Measurements from ENCODE around the gene CRY2.
"Not testable (repeated sequence)": the region's sequence is repeated elsewhere in the genome, so short reads cannot be mapped to it uniquely, and the experiment has no call there.

The CRY2 gene

GRCh38 chr11:45846974-45847910 lies at the start of gene CRY2:
Gene CRY2, plus strand, starts transcription at chr11:45847475. Its CDS starts 16 bp downstream, at chr11:45847491.
- DNase-seq (ENCODE audit: low read depth in 4 of 4, low spot score in 1 of 4): peak; percentile 96 to 99 (median 99)

- DNase-seq (ENCODE audit: low read depth in 4 of 4, low spot score in 1 of 4): no peak
Measured at GRCh38 chr11:45798793-45799441, 48.4 kb upstream of the CRY2 start.

GRCh38 chr11:45799562-45799961 lies 47.7 kb upstream of the CRY2 start:
- DNase-seq (ENCODE audit: low read depth in 4 of 4, low spot score in 1 of 4): no peak

GRCh38 chr11:45800261-45800660 lies 47.0 kb upstream of the CRY2 start:
- DNase-seq (ENCODE audit: low read depth in 4 of 4, low spot score in 1 of 4): no peak

GRCh38 chr11:45801723-45802315 lies 45.5 kb upstream of the CRY2 start:
- DNase-seq (ENCODE audit: low read depth in 4 of 4, low spot score in 1 of 4): no peak

GRCh38 chr11:45802531-45803317 lies 44.6 kb upstream of the CRY2 start:
- no peak for DNase-seq (ENCODE audit: low read depth in 4 of 4, low spot score in 1 of 4)

- DNase-seq (ENCODE audit: low read depth in 4 of 4, low spot score in 1 of 4): peak in 3 of 4 experiments; percentile 23 to 52 (median 42)
Measured at GRCh38 chr11:45803971-45804760, 43.1 kb upstream of the CRY2 start.

GRCh38 chr11:45804761-45805304 lies 42.4 kb upstream of the CRY2 start, which contains the start of gene SLC35C1:
Gene SLC35C1, plus strand, starts transcription at chr11:45805149. Its CDS starts 653 bp downstream, at chr11:45805802.
- peak; percentile 93 to 96 (median 94) for DNase-seq (ENCODE audit: low read depth in 4 of 4, low spot score in 1 of 4)

- peak in 1 of 4 experiments; percentile 18 for DNase-seq (ENCODE audit: low read depth in 4 of 4, low spot score in 1 of 4)
Measured at GRCh38 chr11:45805305-45806071, 41.8 kb upstream of the CRY2 start.

GRCh38 chr11:45806072-45806933 lies 41.0 kb upstream of the CRY2 start:
- DNase-seq (ENCODE audit: low read depth in 4 of 4, low spot score in 1 of 4): no peak

GRCh38 chr11:45806937-45807791 lies 40.1 kb upstream of the CRY2 start:
- no peak for DNase-seq (ENCODE audit: low read depth in 4 of 4, low spot score in 1 of 4)

- no peak for DNase-seq (ENCODE audit: low read depth in 4 of 4, low spot score in 1 of 4)
Measured at GRCh38 chr11:45807792-45808238, 39.5 kb upstream of the CRY2 start.

- DNase-seq (ENCODE audit: low read depth in 4 of 4, low spot score in 1 of 4): not testable (repeated sequence)
Measured at GRCh38 chr11:45808427-45808826, 38.8 kb upstream of the CRY2 start.

- no peak for DNase-seq (ENCODE audit: low read depth in 4 of 4, low spot score in 1 of 4)
Measured at GRCh38 chr11:45809456-45810395, 37.5 kb upstream of the CRY2 start.

- no peak for DNase-seq (ENCODE audit: low read depth in 4 of 4, low spot score in 1 of 4)
Measured at GRCh38 chr11:45810431-45811108, 36.7 kb upstream of the CRY2 start.

- no peak for DNase-seq (ENCODE audit: low read depth in 4 of 4, low spot score in 1 of 4)
Measured at GRCh38 chr11:45811109-45811435, 36.2 kb upstream of the CRY2 start.
